ENCODE results near the gene SAMD8.
A peak's percentile ranks its signal among the peaks of the same experiment; 100 is the strongest.

SAMD8 gene

DNA sequence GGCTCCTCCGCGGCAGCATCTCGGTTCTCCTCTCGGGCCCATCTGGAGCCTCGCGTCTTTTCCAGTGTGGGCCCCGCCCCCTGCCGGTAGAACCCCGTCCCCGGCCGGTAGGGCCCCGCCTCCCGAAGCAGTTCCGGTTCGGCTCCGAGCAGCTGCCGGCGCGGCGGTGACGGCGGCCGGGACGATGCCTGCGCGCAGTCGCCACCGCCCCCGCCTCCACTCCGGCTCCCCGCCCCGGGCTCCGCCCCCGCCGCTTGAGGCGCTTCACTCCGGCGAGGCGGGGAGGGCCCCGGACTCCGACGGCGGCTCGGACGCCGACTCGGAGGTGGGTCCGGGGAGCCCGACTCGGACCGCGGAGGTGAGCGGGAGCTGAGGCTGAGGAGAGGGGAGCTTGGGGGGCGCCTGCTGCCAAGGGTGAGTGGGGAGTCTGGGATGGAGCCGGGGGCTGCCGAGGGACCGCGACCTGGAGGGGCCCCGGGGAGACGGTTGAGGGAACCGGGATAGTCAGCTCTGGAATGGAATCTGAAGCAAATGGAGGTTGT is at the start of gene SAMD8:
Gene SAMD8, plus strand, starts transcription at position 292 of the 542 bp plus-strand sequence. CDS start 38,873 bp downstream, outside the sequence.
- peak; percentile 98 for DNase-seq

DNA sequence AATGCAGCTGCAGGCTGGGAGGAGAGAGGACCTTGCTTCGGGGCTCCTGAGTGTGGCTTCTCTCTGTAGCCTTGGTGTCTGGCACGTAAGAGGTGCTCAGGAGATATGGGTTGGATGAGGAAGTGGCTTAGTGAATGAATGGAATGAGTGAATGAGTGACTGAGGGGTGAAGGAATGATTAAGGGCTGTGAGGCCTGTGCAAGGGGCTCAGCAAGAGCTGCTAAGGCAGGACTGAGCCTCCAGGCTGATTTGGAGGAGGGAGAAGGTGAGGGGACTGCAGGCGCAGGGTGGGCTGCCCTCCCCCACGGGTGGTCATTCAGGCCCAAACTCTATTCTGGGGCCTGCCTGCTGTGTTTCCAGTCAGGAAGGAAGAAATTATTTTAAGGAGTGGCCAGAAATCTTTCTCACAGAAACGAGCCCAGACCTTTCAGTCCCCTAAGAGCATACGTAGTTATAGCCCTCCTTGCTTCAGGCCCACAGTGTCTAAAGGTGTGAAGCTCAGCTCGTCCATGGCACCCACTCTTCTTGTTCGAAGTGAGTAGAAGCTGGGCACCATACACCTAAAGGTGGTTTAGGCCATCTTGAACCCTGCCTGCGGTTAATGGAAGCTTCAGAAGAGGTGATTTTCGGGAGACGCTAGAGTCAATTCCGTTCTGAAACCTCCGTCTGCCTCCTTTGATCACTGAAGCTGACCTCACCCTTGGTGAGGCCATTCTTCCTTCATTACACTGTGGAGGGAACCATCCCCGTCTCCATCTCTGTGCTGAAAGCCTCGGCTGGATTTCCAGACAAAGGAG is 49.5 kb upstream of the SAMD8 start:
- DNase-seq, result no peak

DNA sequence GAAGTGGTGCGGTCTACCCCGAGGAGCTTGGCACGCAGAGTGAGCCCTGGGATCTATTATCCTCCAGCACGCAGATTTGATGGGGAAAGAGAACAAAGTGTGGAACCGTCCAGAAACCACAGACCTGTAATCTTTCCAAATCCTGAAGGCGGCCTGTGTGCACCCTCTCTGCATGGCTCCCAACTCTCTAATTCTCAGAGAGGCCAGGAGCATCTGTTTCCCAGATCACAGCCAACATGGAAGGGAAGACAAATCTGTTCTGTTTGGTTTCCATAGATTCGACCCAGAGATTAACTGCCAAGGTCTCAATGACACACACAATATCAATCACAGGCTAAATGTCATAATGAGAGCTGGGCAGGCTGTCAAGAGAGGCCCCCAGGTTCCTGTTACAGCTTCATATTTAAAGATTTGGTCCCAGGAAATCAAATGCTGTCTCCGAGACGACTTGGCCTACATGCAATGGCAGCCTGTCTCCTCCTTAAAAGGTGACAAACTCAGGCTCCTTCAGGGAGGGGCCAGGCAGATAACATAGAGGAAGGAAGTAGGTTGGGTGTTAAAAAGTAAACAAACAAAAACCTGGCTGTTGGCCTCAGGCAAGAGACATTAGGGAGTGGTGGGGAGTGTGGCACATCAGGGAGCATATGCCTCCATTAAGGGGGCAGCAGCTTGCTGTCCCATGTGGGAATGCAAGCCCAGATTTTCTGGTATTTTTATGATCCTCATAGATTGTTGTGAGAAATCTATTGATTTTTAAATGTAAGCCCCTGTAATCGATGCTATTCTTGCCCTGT is 48.8 kb upstream of the SAMD8 start:
- DNase-seq, result no peak

DNA sequence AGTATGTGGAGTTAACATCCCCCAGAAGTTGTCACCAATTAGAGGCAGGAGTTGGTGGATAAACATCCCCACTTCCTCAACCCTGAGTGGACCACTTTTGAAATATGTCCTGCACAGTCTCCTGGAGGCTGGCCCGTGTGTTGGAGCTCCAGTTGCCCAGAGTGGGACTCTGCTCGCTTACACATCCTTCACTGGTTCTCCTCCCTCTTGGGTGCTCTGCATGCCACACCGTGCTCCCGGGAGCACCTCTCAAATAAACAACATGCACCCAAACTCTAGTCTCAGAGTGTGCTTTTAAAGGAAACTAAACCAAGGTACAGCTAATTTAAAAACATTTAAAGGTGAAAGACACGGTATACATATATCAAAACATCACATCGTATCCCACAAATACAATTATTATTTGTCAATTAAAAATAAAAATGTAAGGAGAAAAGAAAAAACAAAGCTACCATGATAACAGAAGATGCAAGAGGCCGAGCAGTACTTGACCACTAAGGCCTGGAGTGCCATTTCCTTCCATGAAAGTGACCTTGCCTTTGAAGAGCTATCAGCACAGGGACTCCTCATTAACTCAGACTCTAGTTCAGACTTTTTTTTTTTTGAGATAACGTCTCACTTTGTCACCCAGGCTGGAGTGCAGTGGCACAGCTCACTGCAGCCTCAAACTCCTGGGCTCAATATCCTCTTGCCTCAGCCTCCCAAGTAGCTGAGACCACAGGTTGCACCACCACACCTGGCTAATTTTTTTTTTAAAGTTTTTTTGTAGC is 47.8 kb upstream of the SAMD8 start:
- DNase-seq, result no peak

DNA sequence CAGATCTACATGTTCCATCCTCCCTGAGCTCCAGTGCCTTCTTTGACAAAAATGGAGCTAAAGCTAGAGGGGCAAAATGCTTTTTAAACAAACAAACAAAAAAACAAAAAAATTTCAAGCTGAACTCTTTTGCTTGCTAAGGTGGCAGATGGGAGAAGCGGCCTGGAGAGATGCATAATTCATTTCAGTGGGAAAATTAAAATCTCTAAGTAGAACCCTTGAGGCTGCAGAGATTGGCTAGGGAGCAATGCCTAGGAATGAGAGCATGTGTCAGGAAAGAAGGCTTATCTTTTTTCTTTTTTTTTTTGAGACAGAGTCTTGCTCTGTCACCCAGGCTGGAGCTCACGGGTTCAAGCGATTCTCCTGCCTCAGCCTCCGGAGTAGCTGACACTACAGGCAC is 46.4 kb upstream of the SAMD8 start:
- DNase-seq, result no peak

DNA sequence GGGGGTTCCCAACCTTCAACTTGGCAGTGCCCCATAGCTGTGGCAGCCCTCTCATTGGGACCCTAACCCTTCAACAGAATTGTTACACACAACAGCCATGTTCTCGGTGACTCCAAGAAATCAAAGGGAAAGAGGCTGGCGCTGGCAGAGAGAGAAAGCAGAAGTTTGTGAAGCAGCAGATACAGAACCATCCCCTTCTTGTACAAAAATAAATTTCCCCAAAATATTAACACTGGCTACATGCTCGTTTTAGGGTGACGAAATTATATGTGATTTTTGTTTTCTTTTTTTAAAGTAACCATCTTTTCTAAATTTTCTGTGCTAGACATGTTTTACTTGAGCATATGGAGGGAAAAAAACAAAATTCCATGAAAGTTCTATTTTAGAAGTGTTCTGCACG is 45.2 kb upstream of the SAMD8 start:
- DNase-seq, result no peak

DNA sequence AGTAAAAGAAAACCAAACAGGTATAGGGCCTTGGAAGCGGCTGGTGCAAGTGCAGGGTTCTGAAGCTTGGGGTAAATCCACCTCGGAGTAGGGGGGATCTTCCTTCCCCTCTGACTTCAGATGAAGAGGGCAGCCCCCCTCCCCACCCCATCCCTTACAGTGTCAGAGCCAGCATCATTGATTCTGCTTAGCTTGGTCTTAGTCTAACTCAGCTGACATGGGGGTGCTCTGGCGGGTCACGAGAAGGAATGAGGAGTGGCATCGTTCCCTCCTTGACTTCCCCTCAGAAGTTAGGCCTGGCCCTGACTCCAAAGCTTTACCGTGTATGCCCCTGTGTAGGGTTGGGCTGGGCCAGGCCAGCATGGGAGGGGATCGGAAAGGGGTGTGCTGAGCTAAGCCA is 44.2 kb upstream of the SAMD8 start:
- DNase-seq, result no peak

DNA sequence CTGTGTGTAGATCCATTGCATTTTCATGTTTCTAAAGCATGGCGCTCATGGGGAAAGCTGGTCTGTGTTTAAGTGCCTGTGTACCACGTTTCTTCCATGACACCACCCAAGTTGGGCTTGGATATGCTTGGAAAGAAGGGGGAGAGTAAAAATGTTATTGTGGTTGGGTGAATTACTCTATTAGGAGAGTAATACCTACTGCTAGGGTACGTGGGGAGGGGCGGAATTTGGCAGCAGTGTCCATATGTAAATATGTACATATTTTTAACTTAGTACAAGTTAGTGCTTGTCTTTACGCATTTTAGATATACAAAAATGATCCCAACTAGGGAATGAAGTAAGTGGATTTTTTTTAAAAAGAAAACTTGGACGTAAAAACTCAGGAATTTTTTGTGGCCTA is 42.9 kb upstream of the SAMD8 start:
- no peak for DNase-seq

DNA sequence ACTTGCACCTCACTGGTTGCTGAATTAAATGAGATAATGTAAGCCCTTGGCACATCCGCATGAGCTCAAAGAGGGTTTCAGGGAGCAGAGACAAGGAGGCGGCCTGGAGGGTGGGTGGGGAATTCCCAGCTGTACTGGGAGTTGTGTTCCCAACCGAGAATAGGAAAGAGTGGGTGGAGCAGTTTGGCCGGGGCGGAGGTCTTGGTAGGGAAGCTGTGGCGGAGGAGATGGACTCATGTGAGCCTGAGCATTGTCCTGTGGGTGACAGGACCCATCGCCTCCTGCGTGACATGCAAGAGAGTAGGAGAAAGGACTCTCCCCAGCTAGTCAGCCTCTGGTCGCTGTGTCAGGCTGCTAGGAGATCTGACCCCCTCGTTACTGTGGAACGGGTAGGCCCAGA is 41.0 kb upstream of the SAMD8 start:
- DNase-seq, result no peak

DNA sequence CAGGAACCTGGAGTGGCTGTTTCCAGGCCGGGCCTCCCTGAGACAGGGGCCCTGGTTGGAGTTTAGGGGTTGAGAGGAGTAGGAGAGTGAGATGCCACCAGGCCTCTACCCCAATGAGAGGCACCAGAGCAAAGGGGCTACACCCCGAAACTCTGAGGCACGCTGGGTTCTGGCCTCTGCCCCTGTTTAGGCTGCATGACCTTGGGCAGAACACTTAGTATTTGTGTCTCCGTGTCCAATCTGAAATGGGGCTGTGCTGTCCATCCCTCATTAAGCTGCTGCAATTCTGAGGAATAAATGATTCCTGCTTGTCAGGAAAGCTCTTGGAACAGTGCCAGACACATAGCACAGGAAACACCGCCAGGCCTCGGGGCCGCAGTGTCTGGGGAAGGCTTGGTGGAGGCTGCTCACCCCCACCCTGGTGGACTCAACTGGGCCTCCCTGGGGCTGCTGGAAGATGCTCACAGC is 40.5 kb upstream of the SAMD8 start:
- no peak for DNase-seq

DNA sequence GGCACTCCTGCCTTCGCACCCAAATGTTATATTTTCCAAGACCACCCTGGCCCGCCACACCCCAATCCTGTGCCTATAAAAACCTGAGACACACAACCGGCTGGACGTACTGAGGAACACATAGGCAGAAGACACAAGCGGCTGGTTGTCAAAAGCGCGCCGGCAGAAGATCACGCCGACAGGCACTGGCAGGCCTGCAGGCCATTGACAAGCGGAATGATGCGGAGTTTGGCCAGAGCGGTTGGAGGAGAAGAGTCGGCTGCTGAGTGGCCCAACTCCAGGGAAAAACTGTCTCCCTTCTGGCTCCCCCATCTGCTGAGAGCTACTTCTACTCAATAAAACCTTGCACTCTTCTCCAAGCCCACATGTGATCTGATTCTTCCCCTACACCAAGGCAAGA is 39.7 kb upstream of the SAMD8 start:
- DNase-seq, result no peak

DNA sequence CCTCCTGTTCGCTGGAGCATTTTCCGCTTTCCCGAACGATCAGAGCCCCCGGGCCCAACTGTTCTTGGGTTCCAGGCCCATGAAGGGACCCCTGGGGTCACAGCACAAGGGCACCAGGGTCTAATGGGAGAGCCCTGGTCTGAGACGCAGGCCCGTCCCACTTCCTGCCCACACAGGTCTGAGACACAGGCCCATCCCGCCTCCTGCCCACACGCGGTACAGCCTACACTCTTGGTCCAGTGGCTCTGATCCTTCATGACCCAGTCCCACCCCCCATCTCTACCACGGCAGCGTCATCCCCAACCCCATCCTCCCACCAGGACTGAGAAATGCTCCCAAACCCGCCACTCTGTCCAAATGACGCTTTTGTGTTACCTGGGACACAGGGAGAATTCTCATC is 38.7 kb upstream of the SAMD8 start:
- DNase-seq, result no peak

DNA sequence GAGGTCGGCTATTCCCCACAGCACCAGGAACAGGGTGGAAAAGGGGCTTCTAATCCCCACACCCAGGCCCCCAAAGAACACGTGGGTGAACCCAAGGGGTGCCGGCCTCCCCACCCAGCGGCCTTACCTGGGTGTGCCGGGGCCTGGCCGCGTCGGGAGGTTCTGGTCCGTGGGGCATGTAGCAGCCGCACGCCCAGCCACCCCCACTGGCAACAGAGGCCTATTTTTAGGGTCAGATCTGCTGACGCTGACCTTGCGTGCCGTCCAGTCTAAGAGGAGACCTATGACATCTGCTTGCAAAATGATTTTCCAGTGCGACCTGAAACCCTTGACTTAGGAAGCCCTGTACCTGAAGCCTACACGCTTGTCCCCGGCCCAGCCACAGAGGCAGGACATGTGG is 38.0 kb upstream of the SAMD8 start:
- no peak for DNase-seq

DNA sequence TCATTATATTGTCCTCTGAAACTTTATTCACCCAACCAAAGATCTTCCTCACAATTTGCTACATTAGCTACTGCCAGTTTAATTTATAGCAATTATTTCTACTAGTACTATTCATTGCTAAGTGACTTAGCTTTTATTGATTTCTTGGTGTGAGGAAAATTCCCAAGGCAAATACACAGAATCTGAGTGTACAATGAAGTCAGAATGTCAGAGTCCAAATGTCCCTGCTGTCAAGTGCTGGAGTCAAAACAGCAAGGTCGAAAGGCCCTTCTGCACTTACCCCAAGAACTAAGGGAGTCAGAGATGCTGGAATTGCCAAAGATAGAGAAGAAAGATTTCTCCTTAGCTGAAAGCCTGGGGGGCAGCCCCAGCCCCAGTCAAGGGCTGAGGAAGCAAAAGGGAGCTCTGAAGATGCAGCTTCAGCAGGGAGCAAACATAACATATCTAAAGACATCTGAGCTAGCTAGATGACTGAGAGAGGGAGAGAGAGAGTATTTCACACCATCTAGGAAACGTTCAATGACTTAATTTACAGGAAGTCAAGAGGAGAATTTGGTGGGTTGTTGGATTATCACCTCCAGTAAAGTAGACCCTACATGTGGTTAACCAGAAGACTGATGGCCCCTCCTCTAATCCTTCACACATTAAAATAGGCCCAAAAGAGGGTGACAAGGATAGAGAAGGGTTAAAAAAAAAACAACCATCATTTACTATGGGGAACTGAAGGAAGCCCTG is 36.6 kb upstream of the SAMD8 start:
- DNase-seq, result no peak

DNA sequence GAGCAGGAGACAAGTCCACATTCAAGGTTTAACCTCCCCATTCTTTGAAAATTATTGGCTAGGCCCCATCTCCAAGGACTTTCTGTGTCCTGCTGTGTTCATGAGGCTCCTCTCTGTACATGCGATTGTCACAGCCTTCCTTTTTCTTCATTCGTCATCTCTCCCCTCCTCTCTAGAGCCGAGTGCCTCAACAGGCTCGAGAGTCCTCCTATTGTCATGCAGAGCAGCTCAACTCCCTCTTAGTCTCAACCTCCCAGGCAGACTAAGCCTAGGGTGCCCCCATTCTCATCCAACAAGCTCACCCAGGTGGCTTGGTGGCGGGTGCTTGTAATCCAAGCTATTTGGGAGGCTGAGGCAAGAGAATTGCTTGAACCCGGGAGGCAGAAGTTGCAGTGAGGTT is 35.1 kb upstream of the SAMD8 start:
- DNase-seq, result no peak

DNA sequence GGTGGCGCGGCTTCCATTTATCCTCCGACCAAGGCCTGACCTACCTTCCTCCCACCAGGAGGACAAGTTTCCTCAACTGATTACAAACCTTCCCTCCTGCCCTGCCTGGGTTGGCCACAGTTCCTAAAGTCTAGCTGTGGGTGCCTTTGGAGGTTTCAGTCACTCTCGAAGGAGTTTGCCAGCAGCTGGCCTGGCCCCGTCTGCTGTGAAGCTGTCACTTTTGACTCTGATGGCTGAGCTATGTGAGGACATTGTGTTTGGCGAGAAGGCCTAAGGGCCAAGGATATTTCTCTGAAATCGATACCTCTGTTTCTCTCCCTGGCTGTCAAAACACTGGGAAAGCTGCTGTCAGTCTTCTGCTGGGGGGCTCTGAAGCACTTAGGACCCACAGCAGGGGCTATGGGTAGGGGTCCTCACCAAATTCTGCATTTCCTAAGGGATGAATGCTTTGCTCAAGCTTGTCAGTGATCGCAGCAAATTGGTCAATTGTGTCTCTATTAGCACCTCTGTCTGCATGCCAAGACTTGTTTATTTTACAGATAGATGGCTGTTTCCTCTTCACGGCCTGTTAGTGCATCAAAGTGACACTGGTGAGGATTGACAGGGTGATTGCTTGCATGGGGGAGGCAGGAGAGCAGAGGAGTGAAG is 31.9 kb upstream of the SAMD8 start:
- no peak for DNase-seq

DNA sequence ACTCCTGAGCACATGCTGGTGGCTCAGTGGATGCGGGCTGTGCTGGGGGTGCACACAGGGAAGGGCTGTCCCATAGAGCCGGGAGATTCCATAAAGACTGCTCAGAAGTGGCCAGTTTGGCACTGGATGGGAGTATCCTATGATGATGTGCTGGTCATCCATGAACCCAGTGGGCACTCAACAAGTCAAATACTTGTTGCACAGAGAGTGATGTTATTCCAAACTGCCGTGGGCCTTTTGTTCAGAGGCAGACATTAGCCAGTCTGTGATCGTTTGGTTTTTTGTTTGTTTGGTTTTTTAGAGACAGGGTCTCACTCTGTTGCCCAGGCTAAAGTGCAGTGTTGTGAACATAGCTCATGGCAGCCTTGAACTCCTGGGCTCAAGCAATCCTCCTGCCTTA is 30.9 kb upstream of the SAMD8 start:
- DNase-seq, result no peak

DNA sequence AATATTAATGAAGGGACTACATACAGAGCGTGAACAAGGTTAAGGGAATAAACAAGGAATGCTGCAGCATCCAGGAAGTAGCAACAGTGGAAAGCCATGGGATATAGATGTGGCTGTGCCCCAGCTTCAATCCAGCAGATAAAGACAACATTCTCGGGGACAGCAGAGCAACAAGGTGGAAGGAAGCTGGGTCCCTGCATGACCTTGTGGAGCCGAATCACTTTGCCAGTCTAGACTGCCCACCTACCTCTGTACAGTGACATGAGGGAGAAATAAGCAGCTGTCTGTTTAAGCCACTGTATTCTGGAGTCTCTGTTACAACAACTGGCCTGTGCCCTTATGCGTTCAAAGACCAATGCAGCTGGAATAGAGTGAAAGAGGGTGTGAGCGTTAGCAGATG is 30.1 kb upstream of the SAMD8 start:
- no peak for DNase-seq

DNA sequence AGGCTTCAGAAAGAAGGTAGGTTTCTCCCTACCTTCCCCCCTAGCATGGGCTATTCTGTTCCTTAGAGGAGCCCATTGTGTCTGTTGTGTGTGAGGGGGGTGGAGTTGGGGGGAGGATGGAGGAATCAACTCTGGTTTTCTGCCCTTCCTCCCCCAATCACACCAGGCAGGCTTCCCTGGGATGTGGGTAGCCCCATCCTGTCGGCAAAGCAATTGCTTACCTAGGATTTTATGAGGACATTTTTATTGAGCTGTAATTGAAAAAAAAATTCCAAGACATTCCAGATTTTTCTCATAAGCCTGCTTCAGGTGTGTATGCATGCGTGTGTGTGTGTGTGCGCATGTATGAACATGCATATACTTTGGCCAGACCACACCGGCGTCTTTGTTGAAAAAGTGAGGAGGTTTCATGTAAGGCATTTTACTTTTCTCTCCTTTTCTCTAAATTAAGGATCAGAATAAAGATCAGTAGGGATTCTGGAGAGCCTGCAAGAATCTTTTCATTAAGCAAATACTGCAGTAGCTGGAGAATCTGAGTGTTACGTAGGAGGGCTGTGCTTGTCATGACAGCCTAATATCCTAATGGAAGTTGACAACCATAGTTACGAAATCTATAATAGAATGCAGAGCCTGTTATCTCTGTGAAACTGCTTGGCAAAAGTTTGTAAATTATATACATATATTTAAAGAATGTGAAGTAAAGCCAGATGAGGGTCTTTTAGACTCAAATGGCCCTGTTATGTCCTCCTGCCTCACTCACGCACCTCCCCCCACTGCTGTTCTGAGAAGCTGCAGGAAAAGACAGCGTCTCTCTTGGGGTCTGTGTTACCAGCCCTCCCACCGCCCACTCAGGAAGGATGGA is 27.3 kb upstream of the SAMD8 start:
- DNase-seq, result no peak

DNA sequence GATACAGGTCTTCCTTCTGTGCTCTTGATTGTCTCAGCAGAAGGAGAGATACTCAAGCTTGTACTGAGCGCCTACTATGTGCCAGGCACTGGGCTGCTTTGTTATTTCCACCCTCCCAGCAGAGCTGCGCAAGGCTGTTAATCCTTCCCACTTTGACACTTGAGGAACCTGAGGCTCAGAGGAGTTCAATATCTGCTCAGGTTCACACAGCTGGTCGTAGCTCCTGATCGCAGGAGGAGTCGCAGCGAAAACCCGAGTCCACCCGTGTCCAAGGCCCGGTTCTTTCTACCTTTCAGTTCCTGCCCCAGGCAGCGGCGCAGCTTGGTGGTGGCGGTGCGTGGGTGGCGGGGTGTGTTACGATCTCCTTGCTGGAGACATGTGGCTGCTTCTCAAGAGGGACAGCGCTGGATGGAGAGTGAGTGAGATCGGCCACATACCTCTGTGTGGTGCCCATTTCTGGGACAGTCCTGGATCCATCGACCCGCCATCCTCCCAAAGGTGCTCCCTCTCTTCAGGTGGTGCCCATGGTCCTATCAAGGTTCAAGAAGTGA is 26.5 kb upstream of the SAMD8 start:
- DNase-seq, result no peak
